ENCODE results near the gene PAOX.

PAOX gene

DNA sequence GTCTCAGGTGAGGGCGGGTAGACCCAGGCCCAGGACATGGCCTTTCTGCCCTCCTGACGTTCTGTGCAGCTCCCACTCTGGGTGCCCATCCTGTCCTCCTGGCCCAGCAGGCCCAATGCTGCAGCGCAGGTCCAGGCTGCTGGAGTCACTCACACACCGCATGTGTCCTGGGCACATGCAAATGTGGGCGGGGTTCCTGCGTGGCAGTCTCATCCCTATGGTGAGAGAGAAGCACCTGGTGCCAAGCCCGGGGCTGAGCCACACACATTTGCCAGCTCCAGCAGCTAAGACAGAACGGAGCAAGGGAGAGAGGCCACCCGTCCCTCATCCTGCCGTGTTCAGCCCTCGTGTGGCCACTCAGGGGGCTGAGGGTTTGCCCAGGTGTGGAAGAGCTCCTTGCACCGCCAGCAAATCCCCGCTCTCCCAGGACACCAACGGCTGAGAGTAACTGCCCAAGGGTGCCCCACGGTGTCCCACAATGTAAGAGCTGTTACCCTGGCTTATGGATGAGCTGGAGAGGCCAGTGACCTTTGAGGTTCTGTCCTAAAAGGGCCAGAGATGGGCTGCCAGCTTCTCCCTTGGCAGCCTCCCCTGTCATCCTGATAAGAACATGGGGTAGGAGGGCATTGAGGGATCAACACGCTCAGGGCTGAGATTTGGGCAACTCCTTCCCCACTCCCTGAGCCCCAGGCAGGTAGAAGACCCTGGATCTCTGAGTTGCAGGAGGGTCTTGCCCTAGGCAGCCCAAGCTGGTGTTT, 25.7 kb upstream of the PAOX start:
- Histone ChIP-seq H3K27me3 (no peaks in the 10 kb centered on the region), H3K9me3 (no peaks in the 10 kb centered on the region), H3K4me3 (ENCODE audit: low read depth, low read length) (no peak overlapping the region), H3K4me1 (no peaks in the 10 kb centered on the region), H3K36me3 (no peaks in the 10 kb centered on the region)
- TF ChIP-seq, protein P1, sequence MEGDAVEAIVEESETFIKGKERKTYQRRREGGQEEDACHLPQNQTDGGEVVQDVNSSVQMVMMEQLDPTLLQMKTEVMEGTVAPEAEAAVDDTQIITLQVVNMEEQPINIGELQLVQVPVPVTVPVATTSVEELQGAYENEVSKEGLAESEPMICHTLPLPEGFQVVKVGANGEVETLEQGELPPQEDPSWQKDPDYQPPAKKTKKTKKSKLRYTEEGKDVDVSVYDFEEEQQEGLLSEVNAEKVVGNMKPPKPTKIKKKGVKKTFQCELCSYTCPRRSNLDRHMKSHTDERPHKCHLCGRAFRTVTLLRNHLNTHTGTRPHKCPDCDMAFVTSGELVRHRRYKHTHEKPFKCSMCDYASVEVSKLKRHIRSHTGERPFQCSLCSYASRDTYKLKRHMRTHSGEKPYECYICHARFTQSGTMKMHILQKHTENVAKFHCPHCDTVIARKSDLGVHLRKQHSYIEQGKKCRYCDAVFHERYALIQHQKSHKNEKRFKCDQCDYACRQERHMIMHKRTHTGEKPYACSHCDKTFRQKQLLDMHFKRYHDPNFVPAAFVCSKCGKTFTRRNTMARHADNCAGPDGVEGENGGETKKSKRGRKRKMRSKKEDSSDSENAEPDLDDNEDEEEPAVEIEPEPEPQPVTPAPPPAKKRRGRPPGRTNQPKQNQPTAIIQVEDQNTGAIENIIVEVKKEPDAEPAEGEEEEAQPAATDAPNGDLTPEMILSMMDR (IDR thresholded peaks at IDR 0.05; ENCODE audit: low read depth, low read length) = no peak
- DNase-seq = no peak

DNA sequence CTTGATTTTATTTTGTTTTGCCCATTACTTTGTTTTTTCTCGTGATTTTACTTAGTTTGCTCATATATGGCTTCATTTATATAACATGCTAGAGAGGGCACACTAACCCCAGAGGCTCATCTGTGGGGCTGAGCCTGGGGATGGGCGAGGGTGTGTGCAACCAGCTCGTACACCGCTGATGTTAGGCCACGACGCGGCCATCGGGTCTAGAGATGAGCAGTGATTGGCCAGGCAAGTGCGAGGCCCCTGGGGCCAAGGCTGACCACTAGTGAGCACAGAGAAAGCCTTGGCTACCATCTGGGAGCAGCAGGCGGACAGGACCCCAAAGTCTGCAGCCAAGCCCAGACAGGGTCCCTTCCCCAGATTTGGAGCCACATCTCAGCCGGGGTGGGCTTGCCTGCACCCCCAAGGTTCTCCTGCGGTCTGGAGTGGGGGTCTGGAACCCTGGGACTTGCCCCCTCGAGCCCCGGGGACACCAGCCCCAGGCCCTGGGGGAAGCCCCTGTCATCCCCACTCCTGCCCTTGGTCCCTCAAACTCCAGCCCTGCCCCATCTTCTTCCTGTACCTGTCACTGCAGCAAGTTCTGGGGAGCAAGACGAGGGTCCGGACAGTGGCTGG, 25.0 kb upstream of the PAOX start:
- Histone ChIP-seq H3K36me3 (no peaks in the 10 kb centered on the region), H3K4me1 (no peaks in the 10 kb centered on the region), H3K9me3 (no peaks in the 10 kb centered on the region), H3K27me3 (no peaks in the 10 kb centered on the region), H3K4me3 (ENCODE audit: low read depth, low read length) (no peak overlapping the region)
- TF ChIP-seq, protein P1 (IDR thresholded peaks at IDR 0.05; ENCODE audit: low read depth, low read length) = no peak
- no peak for DNase-seq

DNA sequence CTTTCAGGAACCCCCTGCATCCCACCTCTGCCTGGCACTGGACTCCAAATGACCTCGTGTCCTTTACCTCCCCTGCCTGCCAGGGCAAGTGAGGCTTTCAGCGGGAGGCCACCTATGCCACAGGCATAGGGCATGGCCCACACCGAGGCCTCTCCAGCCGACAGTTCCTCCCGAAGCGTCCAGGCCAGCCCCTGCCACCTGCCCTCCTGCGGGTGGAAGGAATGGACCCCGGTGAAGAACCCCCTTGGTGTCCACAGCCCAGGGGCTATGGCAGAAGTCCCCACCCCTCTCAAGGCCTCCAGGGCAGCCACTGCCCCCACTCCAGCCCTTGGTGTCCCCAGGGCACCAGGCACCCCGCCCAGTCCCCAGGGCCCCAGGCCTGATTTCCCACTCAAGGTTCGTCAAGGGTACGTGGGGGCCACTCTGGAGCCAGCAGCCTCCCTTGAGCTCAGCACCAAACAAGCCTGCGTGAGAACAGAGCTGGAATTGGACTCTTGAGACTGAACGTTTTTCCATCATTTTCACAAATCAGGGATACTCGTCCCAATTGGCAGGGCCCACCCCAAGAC, 24.3 kb upstream of the PAOX start:
- Histone ChIP-seq H3K27me3 (no peaks in the 10 kb centered on the region), H3K4me1 (peaks cover 1% of the 10 kb centered on the region), H3K9me3 (no peaks in the 10 kb centered on the region), H3K4me3 (ENCODE audit: low read depth, low read length) (no peak overlapping the region), H3K36me3 (no peaks in the 10 kb centered on the region)
- TF ChIP-seq, protein P1 (IDR thresholded peaks at IDR 0.05; ENCODE audit: low read depth, low read length) = no peak
- no peak for DNase-seq

DNA sequence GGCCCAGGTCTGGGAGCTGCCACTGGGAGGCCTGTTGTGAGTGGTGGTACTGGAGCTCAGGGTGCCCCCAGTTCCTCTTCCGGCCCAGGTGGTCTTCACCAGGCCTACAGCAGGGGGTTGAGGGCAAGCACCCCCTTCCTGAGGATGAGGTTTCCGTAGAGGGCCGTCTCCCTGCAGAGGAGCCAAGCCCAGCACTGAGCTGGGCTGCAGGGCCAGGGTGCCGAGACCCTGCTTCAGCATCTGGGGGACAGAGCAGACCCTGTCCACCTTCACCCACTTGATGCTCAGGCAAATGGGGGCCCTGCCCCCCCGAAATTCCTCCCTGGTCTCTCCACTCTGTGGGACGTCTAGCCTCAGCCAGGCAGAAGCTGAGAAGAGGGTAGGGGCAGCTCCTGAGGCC, 23.8 kb upstream of the PAOX start:
- H3K4me1 ChIP-seq = peaks cover 6% of the 10 kb centered on the region

DNA sequence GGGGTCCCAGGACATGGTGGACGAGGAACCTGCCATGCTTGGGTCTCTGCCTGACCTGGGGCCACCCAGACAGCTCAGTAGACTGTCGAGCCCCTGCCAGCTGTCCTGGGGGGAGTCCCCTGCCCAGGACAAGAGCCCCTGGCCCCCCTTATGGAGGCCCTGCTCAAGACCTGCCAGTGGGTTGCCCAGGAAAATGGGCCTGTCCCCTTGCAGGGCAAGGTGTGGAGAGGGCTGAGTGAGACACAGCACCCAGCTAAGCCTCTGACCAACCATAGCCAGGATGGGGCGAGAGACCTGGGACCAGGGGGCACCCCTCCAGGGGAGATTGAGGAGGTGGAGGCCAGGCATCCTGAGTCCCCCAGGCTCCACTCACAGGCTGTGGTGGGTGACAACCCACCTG, 23.1 kb upstream of the PAOX start:
- Histone ChIP-seq H3K9me3 (no peaks in the 10 kb centered on the region), H3K4me1 (peaks cover 6% of the 10 kb centered on the region), H3K27me3 (no peaks in the 10 kb centered on the region), H3K36me3 (no peaks in the 10 kb centered on the region), H3K4me3 (ENCODE audit: low read depth, low read length) (no peak overlapping the region)
- TF ChIP-seq, protein P1 (IDR thresholded peaks at IDR 0.05; ENCODE audit: low read depth, low read length) = no peak
- DNase-seq = no peak

More for the DNA sequence above, 23.8 kb upstream of the PAOX start:
- Histone ChIP-seq H3K4me3 (ENCODE audit: low read depth, low read length) (no peak overlapping the region), H3K36me3 (no peaks in the 10 kb centered on the region), H3K9me3 (no peaks in the 10 kb centered on the region), H3K27me3 (no peaks in the 10 kb centered on the region)
- TF ChIP-seq, protein P1 (IDR thresholded peaks at IDR 0.05; ENCODE audit: low read depth, low read length) = no peak
- DNase-seq = no peak

Data from BE2C (cell line).